SK-N-SH treated with all-trans-retinoic acid at 6 μM for 48 hours (cell line): ENCODE measurements around the gene SPAG4.

Source experiments
- ATAC-seq: fragments of 200-7000 bp; cut with Tn5 transposase; 3 replicates; pipeline ENCODE4 v1.9.1; 2020; ENCODE audit warnings: mild to moderate bottlenecking, moderate library complexity
- ARNTL ChIP-seq: fragments of 450-650 bp; formaldehyde crosslinking; IDR thresholded peaks from 2 replicates; pipeline ENCODE4 v1.5.0; 2020; ENCODE audit warnings: low read depth, mild to moderate bottlenecking, moderate library complexity, borderline replicate concordance
- CREB5 ChIP-seq: fragments of 250-450 bp; sonication (Bioruptor Pico); IDR thresholded peaks from 2 replicates; pipeline ENCODE4 v1.5.1; 2020; ENCODE audit warnings: low read depth, mild to moderate bottlenecking, moderate library complexity
- CSDC2 ChIP-seq: fragments of 250-450 bp; sonication (Bioruptor Pico); IDR thresholded peaks from 2 replicates; pipeline ENCODE4 v1.5.0; 2020; ENCODE audit warnings: mild to moderate bottlenecking, moderate library complexity
- CSRNP3 ChIP-seq: fragments of 250-450 bp; sonication (Bioruptor Pico); IDR thresholded peaks from 2 replicates; pipeline ENCODE4 v1.5.1; 2021; ENCODE audit warnings: mild to moderate bottlenecking, moderate library complexity
- ESRRG ChIP-seq: fragments of 250-450 bp; sonication (Bioruptor Pico); IDR thresholded peaks from 2 replicates; pipeline ENCODE4 v1.6.1; 2021; ENCODE audit warnings: mild to moderate bottlenecking
- GLIS3 ChIP-seq: fragments of 250-450 bp; sonication (Bioruptor Pico); IDR thresholded peaks from 2 replicates; pipeline ENCODE4 v1.5.0; 2020; ENCODE audit warnings: mild to moderate bottlenecking, moderate library complexity
- ISL1 ChIP-seq: fragments of 250-450 bp; sonication (Bioruptor Pico); IDR thresholded peaks from 2 replicates; pipeline ENCODE4 v2.1.2; 2022; ENCODE audit warnings: mild to moderate bottlenecking, moderate library complexity
- OSR1 ChIP-seq: fragments of 250-450 bp; sonication (Bioruptor Pico); IDR thresholded peaks from 2 replicates; pipeline ENCODE4 v1.8.0; 2022; ENCODE audit warnings: moderate library complexity, mild to moderate bottlenecking, inconsistent platforms
- PATZ1 ChIP-seq: fragments of 250-450 bp; sonication (Bioruptor Pico); IDR thresholded peaks from 2 replicates; pipeline ENCODE4 v1.8.0; 2020; ENCODE audit warnings: mild to moderate bottlenecking, moderate library complexity, borderline replicate concordance
- POU6F1 ChIP-seq: fragments of 250-450 bp; sonication (Bioruptor Pico); IDR thresholded peaks from 2 replicates; pipeline ENCODE4 v1.8.0; 2021; ENCODE audit warnings: low read depth, mild to moderate bottlenecking, moderate library complexity, borderline replicate concordance
- PPARA ChIP-seq: fragments of 250-450 bp; sonication (Bioruptor Pico); IDR thresholded peaks from 2 replicates; pipeline ENCODE4 v1.5.0; 2020; ENCODE audit warnings: mild to moderate bottlenecking, borderline replicate concordance
- SNAI2 ChIP-seq: fragments of 250-450 bp; sonication (Bioruptor Pico); IDR thresholded peaks from 2 replicates; pipeline ENCODE4 v1.5.0; 2020; ENCODE audit warnings: mild to moderate bottlenecking, moderate library complexity
- TCF4 ChIP-seq: fragments of 250-450 bp; sonication (Bioruptor Pico); IDR thresholded peaks from 2 replicates; pipeline ENCODE4 v1.8.0; 2021; ENCODE audit warnings: mild to moderate bottlenecking, moderate library complexity, borderline replicate concordance
- TSHZ2 ChIP-seq: fragments of 250-450 bp; sonication (Bioruptor Pico); IDR thresholded peaks from 2 replicates; pipeline ENCODE4 v1.5.0; 2020; ENCODE audit warnings: mild to moderate bottlenecking, moderate library complexity
- ZFP3 ChIP-seq: fragments of 250-450 bp; sonication (Bioruptor Pico); IDR thresholded peaks from 2 replicates; pipeline ENCODE4 v1.5.0; 2020; ENCODE audit warnings: mild to moderate bottlenecking, moderate library complexity
- ZFP30 ChIP-seq: fragments of 450-650 bp; formaldehyde crosslinking; IDR thresholded peaks from 2 replicates; pipeline ENCODE4 v1.5.0; 2022; ENCODE audit warnings: mild to moderate bottlenecking, moderate library complexity
- ZNF565 ChIP-seq: fragments of 450-650 bp; formaldehyde crosslinking; conservative IDR thresholded peaks from 2 replicates; pipeline ENCODE4 v1.5.0; 2020; ENCODE audit warnings: low read depth, mild to moderate bottlenecking, moderate library complexity
- ZNF70 ChIP-seq: fragments of 450-650 bp; formaldehyde crosslinking; IDR thresholded peaks from 2 replicates; pipeline ENCODE4 v1.5.0; 2020; ENCODE audit warnings: mild to moderate bottlenecking, moderate library complexity
- ZNF8 ChIP-seq: fragments of 450-650 bp; formaldehyde crosslinking; IDR thresholded peaks from 2 replicates; pipeline ENCODE4 v1.5.0; 2020; ENCODE audit warnings: mild to moderate bottlenecking, moderate library complexity

The SPAG4 gene

GRCh38 chr20:35636095-35636494 lies 20.5 kb downstream of the SPAG4 start:
- ATAC-seq: no peak
- TF ChIP-seq ESRRG (CRISPR knock-in tag): no peak
- no peak for TF ChIP-seq ZNF565 (CRISPR knock-in tag)
- no peak for TF ChIP-seq CSDC2
- no peak for TF ChIP-seq GLIS3 (CRISPR knock-in tag)
- TF ChIP-seq PATZ1 (CRISPR knock-in tag): no peak
- no peak for TF ChIP-seq ZFP3 (CRISPR knock-in tag)
- no peak for TF ChIP-seq TCF4 (CRISPR knock-in tag)
- TF ChIP-seq ZNF8: no peak
- TF ChIP-seq ISL1 (CRISPR knock-in tag): no peak
- no peak for TF ChIP-seq OSR1 (CRISPR knock-in tag)
- TF ChIP-seq CREB5: no peak
- no peak for TF ChIP-seq SNAI2
- TF ChIP-seq PPARA (CRISPR knock-in tag): no peak
- TF ChIP-seq ARNTL: no peak
- no peak for TF ChIP-seq ZFP30 (CRISPR knock-in tag)
- no peak for TF ChIP-seq TSHZ2 (CRISPR knock-in tag)
- no peak for TF ChIP-seq CSRNP3 (CRISPR knock-in tag)
- TF ChIP-seq ZNF70 (CRISPR knock-in tag): no peak

GRCh38 chr20:35637276-35637675 lies 21.6 kb downstream of the SPAG4 start:
- TF ChIP-seq TCF4 (CRISPR knock-in tag): no peak

GRCh38 chr20:35638751-35639150 lies 23.1 kb downstream of the SPAG4 start:
- no peak for TF ChIP-seq ZNF565 (CRISPR knock-in tag)
- TF ChIP-seq ZFP30 (CRISPR knock-in tag): no peak
- no peak for TF ChIP-seq PPARA (CRISPR knock-in tag)
- TF ChIP-seq CSDC2: no peak
- no peak for ATAC-seq

More at GRCh38 chr20:35637276-35637675, 21.6 kb downstream of the SPAG4 start:
- no peak for ATAC-seq

- TF ChIP-seq ARNTL: no peak
- no peak for ATAC-seq
Measured at GRCh38 chr20:35640724-35641123, 25.1 kb downstream of the SPAG4 start.

GRCh38 chr20:35641743-35642142 lies 26.1 kb downstream of the SPAG4 start:
- ATAC-seq: no peak
- TF ChIP-seq ZNF70 (CRISPR knock-in tag) (no peak), POU6F1 (CRISPR knock-in tag) (no peak), ESRRG (CRISPR knock-in tag) (no peak), ISL1 (CRISPR knock-in tag) (no peak), CSDC2 (no peak), ZNF565 (CRISPR knock-in tag) (no peak), TCF4 (CRISPR knock-in tag) (no peak), OSR1 (CRISPR knock-in tag) (no peak), ZFP30 (CRISPR knock-in tag) (no peak), PPARA (CRISPR knock-in tag) (no peak), PATZ1 (CRISPR knock-in tag) (no peak)
